HTERT RPE-1 (cell line): ENCODE data around the gene EED.
"Not testable (repeated sequence)": the region's sequence is repeated elsewhere in the genome, so short reads cannot be mapped to it uniquely, and the experiment has no call there.

Experiments
- in situ Hi-C: fragments of 300-500 bp; cut with MboI; formaldehyde crosslinking; loops from 4 replicates; pipeline ENCODE4 v1.14.3; 2020; ENCODE audit warnings: low sequenced_read_pairs

The EED gene

GRCh38 chr11:86288776-86289507, 44.4 kb downstream of the EED start:
- in situ Hi-C loops: no loop called here

GRCh38 chr11:86289508-86290280, 45.1 kb downstream of the EED start:
- in situ Hi-C loops: not testable (repeated sequence)

- in situ Hi-C loops: no loop called here
These were observed 47.1 kb downstream of the EED start for GRCh38 chr11:86291466-86292262.

- in situ Hi-C loops: no loop called here
These were observed 48.5 kb downstream of the EED start for GRCh38 chr11:86292912-86293616.

GRCh38 chr11:86294026-86294425, 49.5 kb downstream of the EED start:
- in situ Hi-C loops: no loop called here

GRCh38 chr11:86301742-86302091, 57.2 kb downstream of the EED start:
- in situ Hi-C loops: no loop called here

GRCh38 chr11:86302092-86302793, 57.7 kb downstream of the EED start, which contains the start of gene HIKESHI:
TSS of gene HIKESHI (plus strand) at chr11:86302240. CDS start at chr11:86302449, 209 bp downstream.
- in situ Hi-C loops: no loop called here

- in situ Hi-C loops: no loop called here
These were observed 58.7 kb downstream of the EED start for GRCh38 chr11:86303257-86303656.

GRCh38 chr11:86308710-86309109, 64.2 kb downstream of the EED start:
- in situ Hi-C loops: not testable (repeated sequence)

GRCh38 chr11:86313793-86314192, 69.2 kb downstream of the EED start:
- in situ Hi-C loops: no loop called here

GRCh38 chr11:86314636-86315035, 70.1 kb downstream of the EED start:
- in situ Hi-C loops: no loop called here
